Activated CD8-positive, alpha-beta T cell treated with anti-CD3 and anti-CD28 coated beads for 36 hours (primary cell): ENCODE results near the gene SPTB. TPM values are rescaled to one million over a fixed set of nuclear protein-coding genes. Genes with fewer than 3 reads are reported as not detected.

ENCODE experiments used
- ATAC-seq: fragments of 200-7000 bp; cut with Tn5 transposase; one replicate; pipeline ENCODE4 v1.10.0; 2021; ENCODE audit warnings: mild to moderate bottlenecking, moderate library complexity
- CTCF ChIA-PET: fragments of 350-600 bp; sonication (Branson Sonifier 250); formaldehyde crosslinking; loops from one replicate; lab custom pipeline; 2021; ENCODE audit warnings: antibody characterized with exemption; lab: Charles Lee
- POLR2A ChIA-PET: fragments of 350-600 bp; sonication (Branson Sonifier 250); formaldehyde crosslinking; loops from one replicate; lab custom pipeline; 2021; ENCODE audit warnings: antibody characterized with exemption; lab: Charles Lee
- DNase-seq: peaks from one replicate; pipeline ENCODE4 v3.0.0-alpha.2; 2020
- H3K27ac Mint-ChIP-seq: one replicate; pipeline ENCODE4 v1.8.0; 2021; ENCODE audit warnings: mild to moderate bottlenecking, mixed read lengths
- H3K27me3 Mint-ChIP-seq: one replicate; pipeline ENCODE4 v1.8.0; 2021; ENCODE audit warnings: mixed read lengths
- H3K36me3 Mint-ChIP-seq: one replicate; pipeline ENCODE4 v1.8.0; 2021; ENCODE audit warnings: low read depth, mixed read lengths
- H3K4me1 Mint-ChIP-seq: one replicate; pipeline ENCODE4 v1.8.0; 2021; ENCODE audit warnings: low read depth, mixed read lengths
- H3K4me3 Mint-ChIP-seq: one replicate; pipeline ENCODE4 v1.8.0; 2021; ENCODE audit warnings: mild to moderate bottlenecking, moderate library complexity, mixed read lengths
- H3K9me3 Mint-ChIP-seq: one replicate; pipeline ENCODE4 v1.8.0; 2021; ENCODE audit warnings: mixed read lengths
- CTCF ChIP-seq: fragments of 200-600 bp; IDR thresholded peaks from one replicate; pipeline ENCODE4 v1.8.0; 2022; ENCODE audit warnings: antibody characterized with exemption, mild to moderate bottlenecking
- intact Hi-C: fragments of 100-400 bp; cut with micrococcal nuclease; formaldehyde crosslinking; loops from one replicate; pipeline ENCODE4 v1.10.0; 2022
- total RNA-seq, 2 experiments: library from RNA; stranded (reverse); gene quantifications; one replicate each; pipeline ENCODE4 v1.2.3, GENCODE V29; 2021

The SPTB gene
- total RNA-seq, 2 experiments from 2014 or later, result 0.07 to 0.27 TPM

GRCh38 chr14:64796369-64796768, 83.3 kb downstream of the SPTB start:
- Mint-ChIP-seq H3K27me3 (no peaks in the 10 kb centered on the region), H3K4me1 (no peaks in the 10 kb centered on the region), H3K27ac (no peak overlapping the region), H3K4me3 (no peak overlapping the region), H3K36me3 (no peaks in the 10 kb centered on the region), H3K9me3 (no peaks in the 10 kb centered on the region)
- ATAC-seq (no peak), DNase-seq (no peak)
- CTCF ChIA-PET, result interaction anchor here (1.0 to 1.1 kb wide), 3 partner anchors 24 to 168 kb away, joined by 3 read pairs; no protein-coding TSS in a partner anchor
- TF ChIP-seq CTCF, result no peak
- POLR2A ChIA-PET, result no interaction called here
- intact Hi-C loops, result no loop called here

DNA sequence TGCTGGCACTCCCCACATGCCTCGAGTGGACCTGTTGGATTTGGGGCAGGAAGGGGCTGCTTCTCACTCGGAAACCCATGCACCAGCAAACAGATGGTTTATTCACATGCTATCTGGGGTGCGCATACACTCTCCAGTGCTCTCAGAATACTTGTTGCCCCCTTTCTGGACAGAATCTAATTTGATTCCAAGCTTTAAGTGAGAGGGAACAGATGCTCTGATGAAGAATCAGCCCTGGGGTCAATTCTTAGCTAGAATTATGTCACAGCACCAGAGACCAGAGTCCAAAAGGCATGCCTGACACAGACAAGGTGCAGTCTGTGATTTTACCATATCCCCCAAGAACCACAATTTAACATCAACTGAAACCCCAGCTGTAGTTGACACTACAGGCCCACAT, 83.8 kb downstream of the SPTB start:
- no peaks in the 10 kb centered on the region for H3K4me1 Mint-ChIP-seq
- no peak for ATAC-seq
- no peak overlapping the region for H3K4me3 Mint-ChIP-seq
- no peaks in the 10 kb centered on the region for H3K9me3 Mint-ChIP-seq
- H3K27ac Mint-ChIP-seq, result no peak overlapping the region
- POLR2A ChIA-PET, result no interaction called here
- no peaks in the 10 kb centered on the region for H3K27me3 Mint-ChIP-seq
- no peak for DNase-seq
- no peak for TF ChIP-seq CTCF
- intact Hi-C loops, result no loop called here
- H3K36me3 Mint-ChIP-seq, result no peaks in the 10 kb centered on the region
- CTCF ChIA-PET, result interaction anchor here (1.0 to 3.0 kb wide), 4 partner anchors 23 to 168 kb away, joined by 3 to 11 read pairs (median 3); no protein-coding TSS in a partner anchor

- Mint-ChIP-seq H3K27me3 (no peaks in the 10 kb centered on the region), H3K36me3 (no peaks in the 10 kb centered on the region), H3K27ac (no peak overlapping the region), H3K4me3 (no peak overlapping the region), H3K4me1 (no peaks in the 10 kb centered on the region), H3K9me3 (no peaks in the 10 kb centered on the region)
- ATAC-seq (no peak), DNase-seq (no peak)
- intact Hi-C loops, result no loop called here
- ChIA-PET CTCF (interaction anchor here (0.7 to 3.0 kb wide), 5 partner anchors 12 to 116 kb away, joined by 3 to 11 read pairs (median 4); no protein-coding TSS in a partner anchor), POLR2A (no interaction called here)
- TF ChIP-seq CTCF, result no peak
Measured at GRCh38 chr14:64795211-64795610, 84.5 kb downstream of the SPTB start.

DNA sequence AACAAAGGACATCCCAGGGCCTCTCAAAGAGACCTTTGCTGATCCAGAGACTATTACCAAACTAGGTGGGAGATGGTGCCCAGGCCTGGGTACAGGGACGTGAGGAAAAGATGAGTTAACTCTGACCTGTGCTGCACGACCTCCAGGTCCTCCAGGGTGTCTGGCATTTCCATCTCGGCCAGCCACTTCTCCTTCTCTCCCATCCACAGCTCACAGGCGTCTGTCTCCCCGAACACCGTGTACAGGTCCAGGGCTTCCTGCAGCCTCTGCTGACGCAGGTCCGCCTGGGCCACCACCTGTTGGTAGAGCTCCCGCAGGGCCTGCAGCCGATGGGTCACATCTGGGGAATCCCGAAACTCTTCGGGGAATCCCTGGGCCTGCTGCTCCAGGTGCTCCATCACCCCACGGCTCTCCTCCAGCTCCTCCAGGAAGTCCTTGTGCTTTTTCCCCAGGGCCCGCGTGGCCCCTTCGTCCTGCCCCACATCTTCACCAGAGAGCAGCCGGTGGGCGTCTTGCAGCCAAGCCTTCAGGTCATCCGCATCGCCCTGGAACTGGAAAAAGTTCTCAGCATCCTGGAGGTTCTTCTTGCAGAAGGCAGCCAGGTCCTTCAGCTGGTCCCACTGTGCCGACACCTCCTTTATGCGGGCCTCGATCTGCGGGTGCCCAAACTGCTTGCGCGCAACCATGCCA, 86.7 kb downstream of the SPTB start:
- DNase-seq (no peak), ATAC-seq (no peak)
- ChIA-PET CTCF (interaction anchor here (1.0 to 3.0 kb wide), 3 partner anchors 8 to 99 kb away, joined by 4 to 11 read pairs (median 7); no protein-coding TSS in a partner anchor), POLR2A (interaction anchor here (0.8 kb wide), 1 partner anchor 19 kb away, joined by 3 read pairs; no protein-coding TSS in a partner anchor)
- no peaks in the 10 kb centered on the region for H3K9me3 Mint-ChIP-seq
- intact Hi-C loops, result no loop called here
- H3K27ac Mint-ChIP-seq, result no peak overlapping the region
- TF ChIP-seq CTCF, result no peak
- H3K36me3 Mint-ChIP-seq, result no peaks in the 10 kb centered on the region
- no peaks in the 10 kb centered on the region for H3K27me3 Mint-ChIP-seq
- H3K4me1 Mint-ChIP-seq, result no peaks in the 10 kb centered on the region
- no peak overlapping the region for H3K4me3 Mint-ChIP-seq

GRCh38 chr14:64792231-64792630, 87.5 kb downstream of the SPTB start:
- H3K4me3 Mint-ChIP-seq, result no peak overlapping the region
- no peaks in the 10 kb centered on the region for H3K36me3 Mint-ChIP-seq
- ChIA-PET POLR2A (interaction anchor here (0.8 kb wide), 1 partner anchor 20 kb away, joined by 3 read pairs; no protein-coding TSS in a partner anchor), CTCF (interaction anchor here (2.3 kb wide), 1 partner anchor 32 kb away, joined by 7 read pairs; no protein-coding TSS in a partner anchor)
- no peak for TF ChIP-seq CTCF
- no peak for ATAC-seq
- intact Hi-C loops, result no loop called here
- no peaks in the 10 kb centered on the region for H3K27me3 Mint-ChIP-seq
- no peaks in the 10 kb centered on the region for H3K9me3 Mint-ChIP-seq
- no peak overlapping the region for H3K27ac Mint-ChIP-seq
- H3K4me1 Mint-ChIP-seq, result no peaks in the 10 kb centered on the region
- DNase-seq, result no peak
